C4-2B (cell line): ENCODE measurements around the gene DENND4B.
"Not testable (repeated sequence)": the region's sequence is repeated elsewhere in the genome, so short reads cannot be mapped to it uniquely, and the experiment has no call there.

Source experiments
- CTCF ChIP-seq: fragments of 450-650 bp; conservative IDR thresholded peaks from 2 replicates; pipeline ENCODE4 v1.5.1; 2017; ENCODE audit warnings: mild to moderate bottlenecking
- ZFX ChIP-seq: fragments of 450-650 bp; IDR thresholded peaks from 2 replicates; pipeline ENCODE4 v1.6.1; 2017

GRCh38 chr1:153979091-153979490 lies 32.6 kb upstream of the DENND4B start:
- TF ChIP-seq CTCF, ZFX: not testable (repeated sequence)
